HepG2 (cell line): ENCODE measurements around the gene ECM1. TPM values are rescaled to one million over a fixed set of nuclear protein-coding genes. Genes with fewer than 3 reads are reported as not detected.

Experiments used
- ATF2 ChIP-seq: sonication (generic); formaldehyde crosslinking; IDR thresholded peaks from 2 replicates; pipeline ENCODE4 v1.4.0; 2020; ENCODE audit warnings: missing genetic modification reagents
- BCL6 ChIP-seq: IDR thresholded peaks from 2 replicates; pipeline ENCODE4 v1.6.1; 2016; ENCODE audit warnings: missing genetic modification reagents, missing compliant biosample characterization
- HNF1A ChIP-seq, 2 experiments: sonication (generic) in 1 of 2; formaldehyde crosslinking in 1 of 2; IDR thresholded peaks; 2 replicates each; pipeline versions ENCODE4 v1.4.0 to v1.6.1; 2016 to 2020; ENCODE audit warnings: borderline replicate concordance in 1 of 2, low read depth in 1 of 2, mild to moderate bottlenecking in 1 of 2, missing genetic modification reagents in 1 of 2
- KDM2A ChIP-seq: sonication (generic); formaldehyde crosslinking; IDR thresholded peaks from 2 replicates; pipeline ENCODE4 v1.4.0; 2020; ENCODE audit warnings: low read depth, missing genetic modification reagents, borderline replicate concordance
- PAX8 ChIP-seq: sonication (generic); formaldehyde crosslinking; IDR thresholded peaks from 2 replicates; pipeline ENCODE4 v1.8.0; 2022; ENCODE audit warnings: mild to moderate bottlenecking, missing genetic modification reagents, borderline replicate concordance
- SOX13 ChIP-seq, 3 experiments: fragments of 450-650 bp in 1 of 3; sonication (generic) in 1 of 3; formaldehyde crosslinking in 1 of 3; IDR thresholded peaks in 2 of 3; conservative IDR thresholded peaks in 1 of 3; 2 replicates each; pipeline versions ENCODE4 v1.5.0 to v1.6.1; 2016 to 2020; ENCODE audit warnings: antibody characterized with exemption in 1 of 3, mild to moderate bottlenecking in 1 of 3, missing compliant biosample characterization in 1 of 3, missing genetic modification reagents in 1 of 3, moderate library complexity in 1 of 3
- SSRP1 ChIP-seq: IDR thresholded peaks from 2 replicates; pipeline ENCODE4 v1.6.1; 2016; ENCODE audit warnings: control low read depth
- TEAD3 ChIP-seq: optimal IDR thresholded peaks from 2 replicates; pipeline ENCODE3; 2016; ENCODE audit warnings: borderline replicate concordance
- ZNF33A ChIP-seq: sonication (generic); formaldehyde crosslinking; IDR thresholded peaks from 2 replicates; pipeline ENCODE4 v1.5.1; 2020; ENCODE audit warnings: missing genetic modification reagents, mild to moderate bottlenecking, moderate library complexity, borderline replicate concordance
- ZNF598 ChIP-seq: sonication (generic); formaldehyde crosslinking; IDR thresholded peaks from 2 replicates; pipeline ENCODE4 v1.5.1; 2020; ENCODE audit warnings: mild to moderate bottlenecking, missing genetic modification reagents, borderline replicate concordance
- ZXDC ChIP-seq: sonication (generic); formaldehyde crosslinking; IDR thresholded peaks from 2 replicates; pipeline ENCODE4 v1.5.0; 2020; ENCODE audit warnings: mild to moderate bottlenecking, missing genetic modification reagents
- polyA plus RNA-seq, 8 experiments: library from polyadenylated mRNA; depleted of rRNA in 3 of 8; stranded (reverse) in 7 of 8; unstranded in 1 of 8; fragments of >200 nt; fragmentation: Illumina TruSeq in 4 of 8; extraction: Trizol in 4 of 8; gene quantifications; 2 replicates each; pipeline versions ENCODE4 v1.2.1 to v1.2.3, GENCODE V29; 2011 to 2016; ENCODE audit warnings: low read depth in 4 of 8, missing spikeins in 1 of 8, mixed read lengths in 1 of 8; ENCODE audit not compliant: insufficient read depth in 1 of 8
- total RNA-seq, 5 experiments: library from RNA; depleted of rRNA; stranded (reverse); fragments of >200 nt; fragmentation: Illumina TruSeq; extraction: Trizol; gene quantifications; 2 replicates each; pipeline ENCODE4 v1.2.3, GENCODE V29; 2016; ENCODE audit warnings: low read depth in 1 of 5

The ECM1 gene
- total and polyA plus RNA-seq, 2 of the 13 experiments (the other 11 are each of a cell fraction or from before 2014, with no cell fraction given): 0.42 to 1.0 TPM

- TF ChIP-seq KDM2A (0 out of 2 replicates have a peak, but pooled peaks have one; percentile 5), BCL6 (CRISPR knock-in tag) (peak; percentile 76), ZNF33A (no peak), PAX8 (CRISPR knock-in tag) (no peak), TEAD3 (CRISPR knock-in tag) (no peak), ZXDC (0 out of 2 replicates have a peak, but pooled peaks have one; percentile 32), SSRP1 (CRISPR knock-in tag) (0 out of 2 replicates have a peak, but pooled peaks have one; percentile 18), HNF1A (IDR thresholded peaks at IDR 0.05; ENCODE audit: low read depth) (no peak), HNF1A (CRISPR knock-in tag; IDR thresholded peaks at IDR 0.05; ENCODE audit: borderline replicate concordance) (0 out of 2 replicates have a peak, but pooled peaks have one; percentile 8), SOX13 (IDR thresholded peaks at IDR 0.05) (no peak), SOX13 (CRISPR knock-in tag; conservative IDR thresholded peaks at IDR 0.05 in 1 of 2, IDR thresholded peaks at IDR 0.05 in 1 of 2) (no peak), ATF2 (no peak), ZNF598 (CRISPR knock-in tag) (no peak)
Measured at GRCh38 chr1:150550222-150551050, 42.5 kb downstream of the ECM1 start (continued).
